Activated CD4-positive, alpha-beta T cell treated with anti-CD3 and anti-CD28 coated beads, Interleukin-2, Interleukin-4, amounts not matched to agents 100 ng/mL and 50 ng/mL, durations not matched to agents 16 hours and 8 hours (primary cell): ENCODE results near the gene LRP1.
A peak's percentile ranks its signal among the peaks of the same experiment; 100 is the strongest.

Experiments
- DNase-seq: peaks from one replicate; pipeline ENCODE4 v3.0.0-alpha.2; 2020; ENCODE audit warnings: low spot score

LRP1 gene

GRCh38 chr12:57127726-57128518, at the start of gene LRP1:
Gene LRP1 (plus strand): TSS chr12:57128483. CDS start chr12:57128965, 482 bp downstream.
- DNase-seq = peak; percentile 52

GRCh38 chr12:57078519-57079404, 49.5 kb upstream of the LRP1 start, which contains the start of gene NEMP1:
Gene NEMP1 (minus strand): TSS chr12:57078791. CDS start chr12:57078745, 46 bp downstream.
- DNase-seq = peak; percentile 100

GRCh38 chr12:57079821-57080220, 48.5 kb upstream of the LRP1 start:
- no peak for DNase-seq

- no peak for DNase-seq
Observed at GRCh38 chr12:57080855-57081254, 47.4 kb upstream of the LRP1 start.

- peak; percentile 54 for DNase-seq
Observed at GRCh38 chr12:57085999-57086492, 42.2 kb upstream of the LRP1 start.

- DNase-seq = peak; percentile 48
Observed at GRCh38 chr12:57086493-57087009, 41.7 kb upstream of the LRP1 start.

- peak; percentile 88 for DNase-seq
Observed at GRCh38 chr12:57087010-57087690, 41.1 kb upstream of the LRP1 start.

- DNase-seq = peak; percentile 80
Observed at GRCh38 chr12:57087691-57088353, 40.5 kb upstream of the LRP1 start.

- DNase-seq = peak; percentile 95
Observed at GRCh38 chr12:57088354-57089270, 39.7 kb upstream of the LRP1 start, which contains the start of gene NAB2. Gene NAB2 (plus strand): TSS chr12:57089114. CDS start chr12:57089272, 158 bp downstream.

GRCh38 chr12:57089271-57090245, 38.7 kb upstream of the LRP1 start:
- peak; percentile 47 for DNase-seq

GRCh38 chr12:57090490-57090889, 37.8 kb upstream of the LRP1 start:
- no peak for DNase-seq

- no peak for DNase-seq
Observed at GRCh38 chr12:57090924-57091637, 37.2 kb upstream of the LRP1 start.

GRCh38 chr12:57091638-57092528, 36.4 kb upstream of the LRP1 start:
- DNase-seq = no peak

- no peak for DNase-seq
Observed at GRCh38 chr12:57092529-57092862, 35.8 kb upstream of the LRP1 start.

- no peak for DNase-seq
Observed at GRCh38 chr12:57092876-57093414, 35.3 kb upstream of the LRP1 start.

GRCh38 chr12:57093415-57094207, 34.7 kb upstream of the LRP1 start:
- DNase-seq = peak; percentile 65
